ENCODE results near the gene PPA2. TPM values are rescaled to one million over a fixed set of nuclear protein-coding genes. Genes with fewer than 3 reads are reported as not detected.
"Not testable (repeated sequence)": the region's sequence is repeated elsewhere in the genome, so short reads cannot be mapped to it uniquely, and the experiment has no call there.

Gene PPA2
- total and polyA plus RNA-seq, 4 donors: 69.3 to 113 (median 82.7) TPM

GRCh38 chr4:105414316-105414715 lies 59.5 kb downstream of the PPA2 start:
- 92% methylated on average over 15 of the region's 15 CpGs for WGBS (ENCODE audit: insufficient coverage)
- Histone ChIP-seq H3K4me3 (ENCODE audit: low read depth, low read length) (no peak overlapping the region), H3K36me3 (ENCODE audit: control insufficient read depth, insufficient read depth, low read length) (peaks cover 16% of the 10 kb centered on the region), H3K9me3 (ENCODE audit: control insufficient read depth, insufficient read depth, low read length) (no peaks in the 10 kb centered on the region), H3K27me3 (ENCODE audit: control insufficient read depth, insufficient read depth, low read length) (no peaks in the 10 kb centered on the region), H3K27ac (ENCODE audit: low read depth, low read length) (no peak overlapping the region), H3K4me1 (ENCODE audit: control insufficient read depth, insufficient read depth, low read length) (no peaks in the 10 kb centered on the region)
- DNase-seq (ENCODE audit: low read depth in 4 of 6, low spot score in 6 of 6): no peak

- not testable (repeated sequence) for H3K9me3 ChIP-seq (ENCODE audit: control insufficient read depth, insufficient read depth, low read length); DNase-seq (ENCODE audit: low read depth in 4 of 6, low spot score in 6 of 6); H3K36me3 ChIP-seq (ENCODE audit: control insufficient read depth, insufficient read depth, low read length); H3K4me1 ChIP-seq (ENCODE audit: control insufficient read depth, insufficient read depth, low read length); H3K27ac ChIP-seq (ENCODE audit: low read depth, low read length); H3K4me3 ChIP-seq (ENCODE audit: low read depth, low read length); H3K27me3 ChIP-seq (ENCODE audit: control insufficient read depth, insufficient read depth, low read length)
- 95% methylated on average over 8 of the region's 8 CpGs for WGBS (ENCODE audit: insufficient coverage)
Measured at GRCh38 chr4:105409135-105409534, 64.7 kb downstream of the PPA2 start.

GRCh38 chr4:105400901-105401677 lies 72.8 kb downstream of the PPA2 start:
- no peaks in the 10 kb centered on the region for H3K9me3 ChIP-seq (ENCODE audit: control insufficient read depth, insufficient read depth, low read length)
- no peak overlapping the region for H3K27ac ChIP-seq (ENCODE audit: low read depth, low read length)
- DNase-seq (ENCODE audit: low read depth in 4 of 6, low spot score in 6 of 6): no peak
- H3K27me3 ChIP-seq (ENCODE audit: control insufficient read depth, insufficient read depth, low read length): no peaks in the 10 kb centered on the region
- no peak overlapping the region for H3K4me3 ChIP-seq (ENCODE audit: low read depth, low read length)
- H3K4me1 ChIP-seq (ENCODE audit: control insufficient read depth, insufficient read depth, low read length): no peaks in the 10 kb centered on the region
- no CpG with 5 or more reads among the region's 1 CpG for WGBS (ENCODE audit: insufficient coverage)
- no peaks in the 10 kb centered on the region for H3K36me3 ChIP-seq (ENCODE audit: control insufficient read depth, insufficient read depth, low read length)

GRCh38 chr4:105399532-105400161 lies 74.2 kb downstream of the PPA2 start:
- no peaks in the 10 kb centered on the region for H3K9me3 ChIP-seq (ENCODE audit: control insufficient read depth, insufficient read depth, low read length)
- no CpG with 5 or more reads among the region's 2 CpGs for WGBS (ENCODE audit: insufficient coverage)
- no peaks in the 10 kb centered on the region for H3K36me3 ChIP-seq (ENCODE audit: control insufficient read depth, insufficient read depth, low read length)
- H3K27ac ChIP-seq (ENCODE audit: low read depth, low read length): no peak overlapping the region
- H3K4me1 ChIP-seq (ENCODE audit: control insufficient read depth, insufficient read depth, low read length): no peaks in the 10 kb centered on the region
- no peaks in the 10 kb centered on the region for H3K27me3 ChIP-seq (ENCODE audit: control insufficient read depth, insufficient read depth, low read length)
- H3K4me3 ChIP-seq (ENCODE audit: low read depth, low read length): no peak overlapping the region
- DNase-seq (ENCODE audit: low read depth in 4 of 6, low spot score in 6 of 6): no peak

GRCh38 chr4:105392858-105393257 lies 81.0 kb downstream of the PPA2 start:
- Histone ChIP-seq H3K27me3 (ENCODE audit: control insufficient read depth, insufficient read depth, low read length) (no peaks in the 10 kb centered on the region), H3K4me3 (ENCODE audit: low read depth, low read length) (no peak overlapping the region), H3K4me1 (ENCODE audit: control insufficient read depth, insufficient read depth, low read length) (no peaks in the 10 kb centered on the region), H3K36me3 (ENCODE audit: control insufficient read depth, insufficient read depth, low read length) (peaks cover 3% of the 10 kb centered on the region), H3K27ac (ENCODE audit: low read depth, low read length) (no peak overlapping the region), H3K9me3 (ENCODE audit: control insufficient read depth, insufficient read depth, low read length) (no peaks in the 10 kb centered on the region)
- no peak for DNase-seq (ENCODE audit: low read depth in 4 of 6, low spot score in 6 of 6)
- 100% methylated on average over 1 of the region's 4 CpGs for WGBS (ENCODE audit: insufficient coverage)

- WGBS (ENCODE audit: insufficient coverage): no CpG with 5 or more reads among the region's 3 CpGs
- Histone ChIP-seq H3K4me3 (ENCODE audit: low read depth, low read length) (no peak overlapping the region), H3K36me3 (ENCODE audit: control insufficient read depth, insufficient read depth, low read length) (peaks cover 5% of the 10 kb centered on the region), H3K9me3 (ENCODE audit: control insufficient read depth, insufficient read depth, low read length) (no peaks in the 10 kb centered on the region), H3K4me1 (ENCODE audit: control insufficient read depth, insufficient read depth, low read length) (no peaks in the 10 kb centered on the region), H3K27me3 (ENCODE audit: control insufficient read depth, insufficient read depth, low read length) (no peaks in the 10 kb centered on the region), H3K27ac (ENCODE audit: low read depth, low read length) (no peak overlapping the region)
- no peak for DNase-seq (ENCODE audit: low read depth in 4 of 6, low spot score in 6 of 6)
Measured at GRCh38 chr4:105389167-105389566, 84.7 kb downstream of the PPA2 start.

GRCh38 chr4:105387466-105387865 lies 86.4 kb downstream of the PPA2 start:
- Histone ChIP-seq H3K9me3 (ENCODE audit: control insufficient read depth, insufficient read depth, low read length) (no peaks in the 10 kb centered on the region), H3K27me3 (ENCODE audit: control insufficient read depth, insufficient read depth, low read length) (no peaks in the 10 kb centered on the region), H3K36me3 (ENCODE audit: control insufficient read depth, insufficient read depth, low read length) (peaks cover 6% of the 10 kb centered on the region), H3K27ac (ENCODE audit: low read depth, low read length) (no peak overlapping the region), H3K4me1 (ENCODE audit: control insufficient read depth, insufficient read depth, low read length) (no peaks in the 10 kb centered on the region), H3K4me3 (ENCODE audit: low read depth, low read length) (no peak overlapping the region)
- no CpG with 5 or more reads among the region's 5 CpGs for WGBS (ENCODE audit: insufficient coverage)
- DNase-seq (ENCODE audit: low read depth in 4 of 6, low spot score in 6 of 6): no peak

GRCh38 chr4:105386012-105386411 lies 87.8 kb downstream of the PPA2 start:
- Histone ChIP-seq H3K27me3 (ENCODE audit: control insufficient read depth, insufficient read depth, low read length) (no peaks in the 10 kb centered on the region), H3K4me3 (ENCODE audit: low read depth, low read length) (no peak overlapping the region), H3K36me3 (ENCODE audit: control insufficient read depth, insufficient read depth, low read length) (peaks cover 6% of the 10 kb centered on the region), H3K27ac (ENCODE audit: low read depth, low read length) (no peak overlapping the region), H3K4me1 (ENCODE audit: control insufficient read depth, insufficient read depth, low read length) (no peaks in the 10 kb centered on the region), H3K9me3 (ENCODE audit: control insufficient read depth, insufficient read depth, low read length) (no peaks in the 10 kb centered on the region)
- peak in 1 of 6 donors; percentile 3 for DNase-seq (ENCODE audit: low read depth in 4 of 6, low spot score in 6 of 6)
- WGBS (ENCODE audit: insufficient coverage): 50% methylated on average over 1 of the region's 4 CpGs

- 100% methylated on average over 2 of the region's 3 CpGs for WGBS (ENCODE audit: insufficient coverage)
- H3K36me3 ChIP-seq (ENCODE audit: control insufficient read depth, insufficient read depth, low read length): no peaks in the 10 kb centered on the region
- H3K27me3 ChIP-seq (ENCODE audit: control insufficient read depth, insufficient read depth, low read length): no peaks in the 10 kb centered on the region
- no peak overlapping the region for H3K4me3 ChIP-seq (ENCODE audit: low read depth, low read length)
- no peak for DNase-seq (ENCODE audit: low read depth in 4 of 6, low spot score in 6 of 6)
- no peaks in the 10 kb centered on the region for H3K4me1 ChIP-seq (ENCODE audit: control insufficient read depth, insufficient read depth, low read length)
- no peak overlapping the region for H3K27ac ChIP-seq (ENCODE audit: low read depth, low read length)
- no peaks in the 10 kb centered on the region for H3K9me3 ChIP-seq (ENCODE audit: control insufficient read depth, insufficient read depth, low read length)
Measured at GRCh38 chr4:105374071-105374470, 99.8 kb downstream of the PPA2 start.

- DNase-seq (ENCODE audit: low read depth in 4 of 6, low spot score in 6 of 6): no peak
- Histone ChIP-seq H3K9me3 (ENCODE audit: control insufficient read depth, insufficient read depth, low read length) (no peaks in the 10 kb centered on the region), H3K4me3 (ENCODE audit: low read depth, low read length) (no peak overlapping the region), H3K36me3 (ENCODE audit: control insufficient read depth, insufficient read depth, low read length) (no peaks in the 10 kb centered on the region), H3K27ac (ENCODE audit: low read depth, low read length) (no peak overlapping the region), H3K4me1 (ENCODE audit: control insufficient read depth, insufficient read depth, low read length) (no peaks in the 10 kb centered on the region), H3K27me3 (ENCODE audit: control insufficient read depth, insufficient read depth, low read length) (no peaks in the 10 kb centered on the region)
- no CpG with 5 or more reads among the region's 3 CpGs for WGBS (ENCODE audit: insufficient coverage)
Measured at GRCh38 chr4:105373324-105373723, 100.5 kb downstream of the PPA2 start.

Data from spinal cord (tissue), 10 donors.